Measurements from ENCODE around the gene SORBS1. TPM values are rescaled to one million over a fixed set of nuclear protein-coding genes. Genes with fewer than 3 reads are reported as not detected.

Gene SORBS1
- total RNA-seq, 1 donor from 2014 or later = 5.1 TPM

DNA sequence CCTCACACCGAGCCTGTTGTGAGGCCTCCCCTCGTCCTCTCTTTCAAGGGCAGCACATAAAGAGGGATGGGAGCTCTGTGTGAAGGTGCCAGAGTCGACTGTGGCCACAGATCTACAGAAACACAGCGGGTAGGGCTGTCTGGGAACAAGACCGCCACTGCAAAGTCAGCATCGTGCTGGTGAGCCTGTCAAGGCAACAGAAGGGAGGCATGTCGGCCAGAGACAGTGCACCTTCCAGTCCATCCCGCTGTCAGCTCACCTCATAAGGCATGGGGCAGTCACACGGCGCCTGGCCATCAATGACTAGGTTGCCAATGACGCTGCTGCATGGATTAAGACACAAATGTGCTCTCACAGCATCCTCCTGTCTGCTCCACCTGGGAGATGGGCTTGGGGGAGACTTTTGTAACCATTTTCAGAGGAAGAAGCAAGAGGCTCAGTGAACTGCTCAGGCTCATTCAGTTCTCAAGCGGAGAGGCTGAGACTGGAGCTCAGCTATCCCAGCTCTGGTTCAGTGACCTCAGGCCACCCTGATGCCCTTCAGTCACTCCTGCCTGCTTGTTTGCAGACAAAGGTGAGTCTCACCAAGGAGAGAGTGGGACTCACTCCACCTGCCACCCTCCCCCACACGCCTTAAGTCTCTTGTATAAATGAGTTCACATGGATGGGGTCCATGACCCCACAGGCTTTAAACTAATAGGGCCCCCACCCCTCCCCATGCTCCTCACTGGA lies 125.5 kb downstream of the SORBS1 start:
- H3K36me3 ChIP-seq (ENCODE audit: insufficient read depth, low read length) = no peaks in the 10 kb centered on the region
- no peak overlapping the region for H2AFZ ChIP-seq (ENCODE audit: low read depth, low read length)
- FAIRE-seq (no peak), DNase-seq (ENCODE audit: low read depth) (no peak)
- no peaks in the 10 kb centered on the region for H3K79me2 ChIP-seq (ENCODE audit: insufficient read depth, low read length)
- H3K9ac ChIP-seq (ENCODE audit: low read length) = no peak overlapping the region
- TF ChIP-seq, protein P1, sequence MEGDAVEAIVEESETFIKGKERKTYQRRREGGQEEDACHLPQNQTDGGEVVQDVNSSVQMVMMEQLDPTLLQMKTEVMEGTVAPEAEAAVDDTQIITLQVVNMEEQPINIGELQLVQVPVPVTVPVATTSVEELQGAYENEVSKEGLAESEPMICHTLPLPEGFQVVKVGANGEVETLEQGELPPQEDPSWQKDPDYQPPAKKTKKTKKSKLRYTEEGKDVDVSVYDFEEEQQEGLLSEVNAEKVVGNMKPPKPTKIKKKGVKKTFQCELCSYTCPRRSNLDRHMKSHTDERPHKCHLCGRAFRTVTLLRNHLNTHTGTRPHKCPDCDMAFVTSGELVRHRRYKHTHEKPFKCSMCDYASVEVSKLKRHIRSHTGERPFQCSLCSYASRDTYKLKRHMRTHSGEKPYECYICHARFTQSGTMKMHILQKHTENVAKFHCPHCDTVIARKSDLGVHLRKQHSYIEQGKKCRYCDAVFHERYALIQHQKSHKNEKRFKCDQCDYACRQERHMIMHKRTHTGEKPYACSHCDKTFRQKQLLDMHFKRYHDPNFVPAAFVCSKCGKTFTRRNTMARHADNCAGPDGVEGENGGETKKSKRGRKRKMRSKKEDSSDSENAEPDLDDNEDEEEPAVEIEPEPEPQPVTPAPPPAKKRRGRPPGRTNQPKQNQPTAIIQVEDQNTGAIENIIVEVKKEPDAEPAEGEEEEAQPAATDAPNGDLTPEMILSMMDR (IDR thresholded peaks at IDR 0.05; ENCODE audit: insufficient read depth, low read depth, low read length) = no peak
- no peak for TF ChIP-seq EZH2 (IDR thresholded peaks at IDR 0.05; ENCODE audit: insufficient read depth, low read length)
- peaks cover 22% of the 10 kb centered on the region for H3K4me1 Mint-ChIP-seq (ENCODE audit: low read depth, unreplicated experiment)
- H4K20me1 ChIP-seq (ENCODE audit: insufficient read depth, low read length) = no peaks in the 10 kb centered on the region
- H3K4me3 Mint-ChIP-seq (ENCODE audit: unreplicated experiment) = no peak overlapping the region
- peaks cover 7% of the 10 kb centered on the region for H3K27me3 Mint-ChIP-seq (ENCODE audit: low read depth, unreplicated experiment)
- no peak overlapping the region for H3K27ac ChIP-seq (ENCODE audit: low read depth, low read length)
- peaks cover 2% of the 10 kb centered on the region for H3K9me3 Mint-ChIP-seq (ENCODE audit: unreplicated experiment)
- peaks cover 4% of the 10 kb centered on the region for H3K36me3 Mint-ChIP-seq (ENCODE audit: low read depth, unreplicated experiment)
- H3K9me3 ChIP-seq (ENCODE audit: insufficient read depth, low read depth, low read length) = no peaks in the 10 kb centered on the region
- peaks cover 2% of the 10 kb centered on the region for H3K27me3 ChIP-seq (ENCODE audit: insufficient read depth, low read length)
- peaks cover 3% of the 10 kb centered on the region for H3K4me1 ChIP-seq (ENCODE audit: insufficient read depth, low read length)
- H3K27ac Mint-ChIP-seq (ENCODE audit: unreplicated experiment) = no peak overlapping the region
- H3K4me3 ChIP-seq (ENCODE audit: insufficient read depth, low read depth, low read length) = no peak overlapping the region
- no peak overlapping the region for H3K4me2 ChIP-seq (ENCODE audit: low read length)

DNA sequence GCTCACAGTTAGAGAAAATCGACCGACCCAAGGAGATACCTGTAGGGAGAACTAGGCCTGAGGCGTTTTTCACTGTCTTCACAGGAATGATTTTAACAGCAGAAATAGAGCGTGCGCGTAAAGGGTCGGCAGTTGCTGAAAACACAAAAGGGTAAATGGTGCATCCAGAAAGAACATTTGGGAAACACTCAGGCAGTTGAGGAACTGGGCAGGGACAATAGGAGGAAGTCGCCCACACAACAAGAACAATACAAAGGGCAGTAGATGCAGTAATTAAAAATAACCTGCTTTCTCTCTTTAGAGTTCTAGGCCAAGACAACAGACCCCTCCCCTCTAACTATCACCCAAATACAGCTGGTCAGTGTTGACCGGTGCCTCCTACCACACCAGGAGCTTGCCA lies 126.6 kb downstream of the SORBS1 start:
- no peak overlapping the region for H3K27ac Mint-ChIP-seq (ENCODE audit: unreplicated experiment)
- H3K36me3 Mint-ChIP-seq (ENCODE audit: low read depth, unreplicated experiment) = peaks cover 4% of the 10 kb centered on the region
- H4K20me1 ChIP-seq (ENCODE audit: insufficient read depth, low read length) = no peaks in the 10 kb centered on the region
- H2AFZ ChIP-seq (ENCODE audit: low read depth, low read length) = no peak overlapping the region
- H3K36me3 ChIP-seq (ENCODE audit: insufficient read depth, low read length) = no peaks in the 10 kb centered on the region
- FAIRE-seq (no peak), DNase-seq (ENCODE audit: low read depth) (no peak)
- H3K4me2 ChIP-seq (ENCODE audit: low read length) = no peak overlapping the region
- H3K4me3 Mint-ChIP-seq (ENCODE audit: unreplicated experiment) = no peak overlapping the region
- H3K27ac ChIP-seq (ENCODE audit: low read depth, low read length) = no peak overlapping the region
- H3K4me1 Mint-ChIP-seq (ENCODE audit: low read depth, unreplicated experiment) = peaks cover 23% of the 10 kb centered on the region
- TF ChIP-seq, protein P1 (IDR thresholded peaks at IDR 0.05; ENCODE audit: insufficient read depth, low read depth, low read length) = no peak
- TF ChIP-seq EZH2 (IDR thresholded peaks at IDR 0.05; ENCODE audit: insufficient read depth, low read length) = no peak
- no peak overlapping the region for H3K4me3 ChIP-seq (ENCODE audit: insufficient read depth, low read depth, low read length)
- H3K9ac ChIP-seq (ENCODE audit: low read length) = no peak overlapping the region
- no peaks in the 10 kb centered on the region for H3K9me3 ChIP-seq (ENCODE audit: insufficient read depth, low read depth, low read length)
- peaks cover 3% of the 10 kb centered on the region for H3K4me1 ChIP-seq (ENCODE audit: insufficient read depth, low read length)
- peaks cover 2% of the 10 kb centered on the region for H3K9me3 Mint-ChIP-seq (ENCODE audit: unreplicated experiment)
- H3K27me3 ChIP-seq (ENCODE audit: insufficient read depth, low read length) = peaks cover 2% of the 10 kb centered on the region
- H3K79me2 ChIP-seq (ENCODE audit: insufficient read depth, low read length) = no peaks in the 10 kb centered on the region
- H3K27me3 Mint-ChIP-seq (ENCODE audit: low read depth, unreplicated experiment) = peaks cover 7% of the 10 kb centered on the region

DNA sequence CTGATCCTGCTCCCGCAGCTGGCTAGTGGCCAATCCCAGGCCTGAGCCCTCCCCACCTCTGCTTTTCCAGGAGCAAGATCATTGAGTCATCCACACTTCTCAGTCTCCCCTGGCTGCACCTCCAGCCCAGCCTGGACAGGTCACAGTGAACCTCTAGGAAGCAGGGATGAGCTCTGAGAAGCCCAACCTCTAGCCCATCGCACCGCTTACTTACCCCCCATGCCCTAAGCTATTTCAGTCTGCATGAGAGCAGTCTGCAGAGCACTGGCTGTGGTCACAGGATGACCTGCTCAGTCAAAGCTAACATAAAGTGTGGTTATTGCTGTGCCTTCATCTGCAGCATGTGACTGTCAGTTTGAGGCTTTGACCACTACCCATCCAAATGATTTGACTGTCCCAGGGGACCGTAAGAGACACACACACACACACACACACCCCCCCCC lies 129.2 kb downstream of the SORBS1 start:
- no peaks in the 10 kb centered on the region for H4K20me1 ChIP-seq (ENCODE audit: insufficient read depth, low read length)
- Mint-ChIP-seq H3K27ac (ENCODE audit: unreplicated experiment) (no peak overlapping the region), H3K9me3 (ENCODE audit: unreplicated experiment) (peaks cover 2% of the 10 kb centered on the region), H3K4me1 (ENCODE audit: low read depth, unreplicated experiment) (peaks cover 23% of the 10 kb centered on the region), H3K36me3 (ENCODE audit: low read depth, unreplicated experiment) (peaks cover 2% of the 10 kb centered on the region), H3K27me3 (ENCODE audit: low read depth, unreplicated experiment) (peaks cover 3% of the 10 kb centered on the region), H3K4me3 (ENCODE audit: unreplicated experiment) (no peak overlapping the region)
- peaks cover 3% of the 10 kb centered on the region for H3K4me1 ChIP-seq (ENCODE audit: insufficient read depth, low read length)
- FAIRE-seq (no peak), DNase-seq (ENCODE audit: low read depth) (no peak)
- no peaks in the 10 kb centered on the region for H3K36me3 ChIP-seq (ENCODE audit: insufficient read depth, low read length)
- no peak overlapping the region for H2AFZ ChIP-seq (ENCODE audit: low read depth, low read length)
- no peak overlapping the region for H3K4me2 ChIP-seq (ENCODE audit: low read length)
- H3K27ac ChIP-seq (ENCODE audit: low read depth, low read length) = no peak overlapping the region
- H3K4me3 ChIP-seq (ENCODE audit: insufficient read depth, low read depth, low read length) = no peak overlapping the region
- H3K9me3 ChIP-seq (ENCODE audit: insufficient read depth, low read depth, low read length) = no peaks in the 10 kb centered on the region
- no peaks in the 10 kb centered on the region for H3K79me2 ChIP-seq (ENCODE audit: insufficient read depth, low read length)
- no peak overlapping the region for H3K9ac ChIP-seq (ENCODE audit: low read length)
- TF ChIP-seq EZH2 (IDR thresholded peaks at IDR 0.05; ENCODE audit: insufficient read depth, low read length) = no peak
- TF ChIP-seq, protein P1 (IDR thresholded peaks at IDR 0.05; ENCODE audit: insufficient read depth, low read depth, low read length) = no peak
- peaks cover under 1% of the 10 kb centered on the region for H3K27me3 ChIP-seq (ENCODE audit: insufficient read depth, low read length)

Data from astrocyte (in vitro differentiated cells and primary cell).